ENCODE data around the gene SERAC1.

DNA sequence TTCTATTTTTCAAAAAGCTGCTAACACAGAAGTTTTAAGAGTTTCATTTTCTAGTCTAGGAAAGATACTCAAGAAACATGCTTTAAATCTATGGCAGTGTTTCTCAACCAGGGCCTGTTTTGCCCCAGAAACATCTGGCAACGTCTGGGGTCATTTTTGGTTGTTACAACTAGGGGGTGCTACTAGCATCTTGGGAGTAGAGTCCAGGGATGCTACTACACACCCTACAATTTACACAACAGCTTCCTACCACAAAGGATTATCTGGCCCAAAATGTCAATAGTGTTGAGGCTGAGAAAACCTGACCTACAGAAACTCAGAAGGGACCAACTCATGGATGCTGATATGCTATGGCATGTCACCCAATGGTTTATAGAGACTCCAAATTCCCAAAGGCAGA lies 24.4 kb downstream of the SERAC1 start:
- TF ChIP-seq, protein P1, sequence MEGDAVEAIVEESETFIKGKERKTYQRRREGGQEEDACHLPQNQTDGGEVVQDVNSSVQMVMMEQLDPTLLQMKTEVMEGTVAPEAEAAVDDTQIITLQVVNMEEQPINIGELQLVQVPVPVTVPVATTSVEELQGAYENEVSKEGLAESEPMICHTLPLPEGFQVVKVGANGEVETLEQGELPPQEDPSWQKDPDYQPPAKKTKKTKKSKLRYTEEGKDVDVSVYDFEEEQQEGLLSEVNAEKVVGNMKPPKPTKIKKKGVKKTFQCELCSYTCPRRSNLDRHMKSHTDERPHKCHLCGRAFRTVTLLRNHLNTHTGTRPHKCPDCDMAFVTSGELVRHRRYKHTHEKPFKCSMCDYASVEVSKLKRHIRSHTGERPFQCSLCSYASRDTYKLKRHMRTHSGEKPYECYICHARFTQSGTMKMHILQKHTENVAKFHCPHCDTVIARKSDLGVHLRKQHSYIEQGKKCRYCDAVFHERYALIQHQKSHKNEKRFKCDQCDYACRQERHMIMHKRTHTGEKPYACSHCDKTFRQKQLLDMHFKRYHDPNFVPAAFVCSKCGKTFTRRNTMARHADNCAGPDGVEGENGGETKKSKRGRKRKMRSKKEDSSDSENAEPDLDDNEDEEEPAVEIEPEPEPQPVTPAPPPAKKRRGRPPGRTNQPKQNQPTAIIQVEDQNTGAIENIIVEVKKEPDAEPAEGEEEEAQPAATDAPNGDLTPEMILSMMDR (IDR thresholded peaks at IDR 0.05; ENCODE audit: extremely low read depth in 1 of 2, insufficient read depth in 1 of 2, low read depth in 1 of 2, low read length in 2 of 2), result peak; percentile 10 to 21
- no peak for TF ChIP-seq POLR2A (IDR thresholded peaks at IDR 0.05; ENCODE audit: low read depth, low read length)
- TF ChIP-seq, protein P2, sequence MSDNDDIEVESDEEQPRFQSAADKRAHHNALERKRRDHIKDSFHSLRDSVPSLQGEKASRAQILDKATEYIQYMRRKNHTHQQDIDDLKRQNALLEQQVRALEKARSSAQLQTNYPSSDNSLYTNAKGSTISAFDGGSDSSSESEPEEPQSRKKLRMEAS (IDR thresholded peaks at IDR 0.05; ENCODE audit: insufficient read depth, insufficient read length), result no peak
- TF ChIP-seq POLR2AphosphoS5 (IDR thresholded peaks at IDR 0.05; ENCODE audit: insufficient read depth, low read depth, low read length), result no peak
- TF ChIP-seq FOS (IDR thresholded peaks at IDR 0.05; ENCODE audit: borderline replicate concordance, insufficient read depth, low read length), result no peak
- no peak for TF ChIP-seq EZH2 (IDR thresholded peaks at IDR 0.05; ENCODE audit: borderline replicate concordance, low read depth, low read length, severe bottlenecking)
- TF ChIP-seq GATA2 (IDR thresholded peaks at IDR 0.05; ENCODE audit: insufficient read depth, insufficient read length, low read depth, low read length), result no peak

Data from endothelial cell of umbilical vein (primary cell).